ENCODE data around the gene PDE11A. TPM values are rescaled to one million over a fixed set of nuclear protein-coding genes. Genes with fewer than 3 reads are reported as not detected.
"Not testable (repeated sequence)": the region's sequence is repeated elsewhere in the genome, so short reads cannot be mapped to it uniquely, and the experiment has no call there.

Gene PDE11A
- total RNA-seq, 6 experiments from 2014 or later, result 1.2 to 9.4 (median 6.3) TPM

DNA sequence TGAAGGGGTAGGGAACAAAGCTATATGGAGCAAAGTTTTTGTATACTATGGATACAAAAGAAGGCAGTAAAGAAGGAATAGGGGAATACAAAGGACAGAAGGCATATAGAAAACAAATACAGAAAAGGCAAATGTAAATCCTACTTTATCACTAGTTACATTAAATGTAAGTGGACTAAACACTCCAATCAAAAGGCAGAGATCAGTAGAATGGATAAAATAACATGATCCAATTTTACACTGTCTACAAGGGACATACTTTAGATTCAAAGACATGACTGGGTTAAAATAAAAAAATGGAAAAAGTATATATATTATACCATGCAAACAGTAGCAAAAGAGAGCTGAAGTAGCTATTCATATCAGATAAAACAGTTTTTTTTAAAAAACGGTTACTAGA, 215.0 kb downstream of the PDE11A start:
- H3K9me3 ChIP-seq, result no peaks in the 10 kb centered on the region
- H3K4me1 ChIP-seq, result peaks cover 0 to 14% (median 4%) of the 10 kb centered on the region in 4 donors
- H3K4me3 ChIP-seq, result no peak overlapping the region
- H3K27me3 ChIP-seq, result no peaks in the 10 kb centered on the region
- no peak for TF ChIP-seq POLR2A (IDR thresholded peaks at IDR 0.05)
- TF ChIP-seq, protein P1, sequence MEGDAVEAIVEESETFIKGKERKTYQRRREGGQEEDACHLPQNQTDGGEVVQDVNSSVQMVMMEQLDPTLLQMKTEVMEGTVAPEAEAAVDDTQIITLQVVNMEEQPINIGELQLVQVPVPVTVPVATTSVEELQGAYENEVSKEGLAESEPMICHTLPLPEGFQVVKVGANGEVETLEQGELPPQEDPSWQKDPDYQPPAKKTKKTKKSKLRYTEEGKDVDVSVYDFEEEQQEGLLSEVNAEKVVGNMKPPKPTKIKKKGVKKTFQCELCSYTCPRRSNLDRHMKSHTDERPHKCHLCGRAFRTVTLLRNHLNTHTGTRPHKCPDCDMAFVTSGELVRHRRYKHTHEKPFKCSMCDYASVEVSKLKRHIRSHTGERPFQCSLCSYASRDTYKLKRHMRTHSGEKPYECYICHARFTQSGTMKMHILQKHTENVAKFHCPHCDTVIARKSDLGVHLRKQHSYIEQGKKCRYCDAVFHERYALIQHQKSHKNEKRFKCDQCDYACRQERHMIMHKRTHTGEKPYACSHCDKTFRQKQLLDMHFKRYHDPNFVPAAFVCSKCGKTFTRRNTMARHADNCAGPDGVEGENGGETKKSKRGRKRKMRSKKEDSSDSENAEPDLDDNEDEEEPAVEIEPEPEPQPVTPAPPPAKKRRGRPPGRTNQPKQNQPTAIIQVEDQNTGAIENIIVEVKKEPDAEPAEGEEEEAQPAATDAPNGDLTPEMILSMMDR (IDR thresholded peaks at IDR 0.05), result no peak
- 33% methylated on average over 1 of the region's 1 CpG for WGBS (ENCODE audit: insufficient coverage, low coverage, low lambda C conversion rate, missing lambda C conversion rate)
- intact Hi-C loops (cut with DNase I), result no loop called here
- ATAC-seq, result no peak
- no peak for DNase-seq
- no peak overlapping the region for H3K27ac ChIP-seq
- no peaks in the 10 kb centered on the region for H3K36me3 ChIP-seq

DNA sequence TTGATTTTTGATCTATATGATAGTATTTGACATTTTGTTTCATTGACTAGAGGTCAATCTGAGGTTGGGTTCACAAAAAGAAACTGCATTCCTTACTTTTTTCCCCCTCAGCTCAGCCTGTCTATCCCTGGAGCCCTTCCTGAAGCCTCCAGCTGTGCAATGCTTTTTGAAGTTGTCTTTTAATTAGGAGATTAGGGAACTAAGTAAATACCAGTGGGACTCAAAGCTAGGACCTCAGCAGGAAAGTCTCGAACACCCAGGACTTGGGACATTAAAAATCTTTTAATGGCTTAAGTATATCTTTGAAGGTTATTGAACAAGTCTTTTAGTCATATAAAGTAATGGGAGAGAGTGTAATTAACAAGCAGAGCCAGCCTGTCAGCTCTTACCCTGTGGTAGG, 220.2 kb downstream of the PDE11A start:
- DNase-seq, result no peak
- TF ChIP-seq, protein P1 (IDR thresholded peaks at IDR 0.05), result no peak
- intact Hi-C loops (cut with DNase I), result no loop called here

DNA sequence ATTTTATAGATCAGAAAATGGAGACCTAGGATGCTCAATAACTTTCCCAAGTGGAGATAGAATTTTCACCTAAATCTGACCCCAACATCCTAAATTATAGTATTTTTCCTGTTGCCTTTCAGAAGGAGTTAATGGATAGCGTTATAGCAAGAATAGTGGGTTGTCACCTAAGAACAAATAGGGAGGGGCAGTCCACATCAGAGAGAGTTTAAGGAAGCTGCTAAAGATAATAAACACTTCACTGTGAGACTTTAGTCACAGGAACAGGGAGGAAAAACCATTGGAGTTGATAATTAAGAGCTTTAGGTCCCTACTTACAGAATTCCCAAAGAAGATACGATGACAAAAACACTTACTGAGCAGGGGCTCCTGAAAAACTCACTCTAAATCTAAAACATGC, 229.4 kb downstream of the PDE11A start:
- 76% methylated on average over 2 of the region's 2 CpGs for WGBS (ENCODE audit: insufficient coverage, low coverage, low lambda C conversion rate, missing lambda C conversion rate)
- ATAC-seq, result no peak

More for the DNA sequence above, 220.2 kb downstream of the PDE11A start:
- H3K4me1 ChIP-seq, result peaks cover 0 to 21% (median 4%) of the 10 kb centered on the region in 4 donors
- no peak overlapping the region for H3K4me3 ChIP-seq
- 35% methylated on average over 1 of the region's 1 CpG for WGBS (ENCODE audit: insufficient coverage, low coverage, low lambda C conversion rate, missing lambda C conversion rate)
- no peaks in the 10 kb centered on the region for H3K9me3 ChIP-seq
- H3K27ac ChIP-seq, result no peak overlapping the region
- no peaks in the 10 kb centered on the region for H3K27me3 ChIP-seq
- no peak for ATAC-seq
- H3K36me3 ChIP-seq, result no peaks in the 10 kb centered on the region

DNA sequence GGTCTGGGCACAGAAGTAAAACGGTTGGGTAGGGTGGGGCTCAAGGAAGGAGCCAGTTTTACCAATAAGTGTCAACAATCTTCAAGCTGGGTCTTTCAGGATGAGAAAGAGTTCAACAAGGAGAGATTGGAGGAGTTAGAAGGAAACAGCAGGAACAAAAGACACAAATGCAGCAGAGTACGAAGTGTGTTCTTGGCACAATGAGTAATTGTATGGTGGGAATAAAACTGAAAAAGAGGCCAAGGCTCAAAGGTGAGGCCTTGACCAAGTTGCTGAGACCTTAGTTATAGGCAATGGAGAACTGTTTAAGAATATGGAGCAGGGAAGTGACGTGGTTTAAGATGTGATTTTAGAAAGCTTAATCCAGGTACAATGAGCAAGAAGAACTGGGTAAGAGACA, 230.3 kb downstream of the PDE11A start:
- ATAC-seq (no peak), DNase-seq (no peak)
- no peak for TF ChIP-seq POLR2A (IDR thresholded peaks at IDR 0.05)
- TF ChIP-seq, protein P1 (IDR thresholded peaks at IDR 0.05), result no peak
- intact Hi-C loops (cut with DNase I), result no loop called here
- Histone ChIP-seq H3K9me3 (no peaks in the 10 kb centered on the region), H3K4me1 (no peaks in the 10 kb centered on the region), H3K4me3 (no peak overlapping the region), H3K27ac (no peak overlapping the region), H3K36me3 (no peaks in the 10 kb centered on the region), H3K27me3 (no peaks in the 10 kb centered on the region)
- WGBS (ENCODE audit: insufficient coverage, low coverage, low lambda C conversion rate, missing lambda C conversion rate), result 45% methylated on average over 3 of the region's 3 CpGs

More for the DNA sequence above, 229.4 kb downstream of the PDE11A start:
- no peak for DNase-seq
- Histone ChIP-seq H3K9me3 (no peaks in the 10 kb centered on the region), H3K36me3 (no peaks in the 10 kb centered on the region), H3K4me1 (no peaks in the 10 kb centered on the region), H3K27ac (no peak overlapping the region), H3K4me3 (no peak overlapping the region), H3K27me3 (no peaks in the 10 kb centered on the region)
- intact Hi-C loops (cut with DNase I), result no loop called here
- TF ChIP-seq, protein P1 (IDR thresholded peaks at IDR 0.05), result no peak
- TF ChIP-seq POLR2A (IDR thresholded peaks at IDR 0.05), result no peak

DNA sequence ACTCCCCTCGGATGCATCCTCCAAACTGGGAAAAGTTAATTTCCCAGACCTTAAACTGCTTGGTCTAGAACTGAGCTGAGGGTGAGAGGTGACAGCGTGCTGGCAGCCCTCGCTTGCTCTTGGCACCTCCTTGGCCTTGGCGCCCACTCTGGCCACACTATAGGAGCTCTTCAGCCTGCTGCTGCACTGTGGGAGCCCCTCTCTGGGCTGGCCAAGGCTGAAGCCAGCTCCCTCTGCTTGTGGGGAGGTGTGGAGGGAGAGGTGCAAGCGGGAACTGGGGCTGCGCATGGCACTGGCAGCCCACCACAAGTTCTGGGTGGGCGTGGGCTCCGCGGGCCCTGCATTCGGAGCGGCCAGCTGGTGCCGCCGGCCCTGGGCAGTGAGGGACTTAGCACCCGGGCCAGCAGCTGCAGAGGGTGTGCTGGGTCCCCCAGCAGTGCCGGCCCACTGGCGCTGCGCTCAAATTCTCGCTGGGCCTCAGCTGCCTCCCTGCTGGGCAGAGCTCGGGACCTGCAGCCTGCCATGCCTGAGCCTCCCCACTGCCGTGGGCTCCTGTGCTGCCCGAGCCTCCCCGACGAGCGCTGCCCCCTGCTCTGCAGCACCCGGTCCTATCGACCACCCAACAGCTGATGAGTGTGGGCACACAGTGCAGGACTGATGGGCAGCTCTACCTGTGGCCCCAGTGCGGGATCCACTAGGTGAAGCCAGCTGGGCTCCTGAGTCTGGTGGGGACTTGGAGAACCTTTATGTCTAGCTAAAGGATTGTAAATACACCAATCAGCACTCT, 237.0 kb downstream of the PDE11A start:
- H3K9me3 ChIP-seq; H3K27me3 ChIP-seq; intact Hi-C loops (cut with DNase I); H3K4me3 ChIP-seq; H3K4me1 ChIP-seq; H3K36me3 ChIP-seq; DNase-seq; ATAC-seq; H3K27ac ChIP-seq: not testable (repeated sequence)
- WGBS (ENCODE audit: insufficient coverage, low coverage, low lambda C conversion rate, missing lambda C conversion rate), result 90% methylated on average over 5 of the region's 27 CpGs
